ENCODE results near the gene KDM6A. TPM values are rescaled to one million over a fixed set of nuclear protein-coding genes. Genes with fewer than 3 reads are reported as not detected.

KDM6A gene
- total RNA-seq, 1 donor from 2014 or later: 38.4 TPM

GRCh38 chrX:44913656-44914531, 40.9 kb downstream of the KDM6A start:
- Mint-ChIP-seq H3K4me1 (ENCODE audit: unreplicated experiment) (peaks cover 3% of the 10 kb centered on the region), H3K27me3 (ENCODE audit: unreplicated experiment) (no peaks in the 10 kb centered on the region), H3K4me3 (ENCODE audit: unreplicated experiment) (no peak overlapping the region), H3K36me3 (ENCODE audit: low read depth, unreplicated experiment) (peaks cover 3% of the 10 kb centered on the region), H3K9me3 (ENCODE audit: unreplicated experiment) (no peaks in the 10 kb centered on the region), H3K27ac (ENCODE audit: unreplicated experiment) (no peak overlapping the region)
- TF ChIP-seq, protein P1, sequence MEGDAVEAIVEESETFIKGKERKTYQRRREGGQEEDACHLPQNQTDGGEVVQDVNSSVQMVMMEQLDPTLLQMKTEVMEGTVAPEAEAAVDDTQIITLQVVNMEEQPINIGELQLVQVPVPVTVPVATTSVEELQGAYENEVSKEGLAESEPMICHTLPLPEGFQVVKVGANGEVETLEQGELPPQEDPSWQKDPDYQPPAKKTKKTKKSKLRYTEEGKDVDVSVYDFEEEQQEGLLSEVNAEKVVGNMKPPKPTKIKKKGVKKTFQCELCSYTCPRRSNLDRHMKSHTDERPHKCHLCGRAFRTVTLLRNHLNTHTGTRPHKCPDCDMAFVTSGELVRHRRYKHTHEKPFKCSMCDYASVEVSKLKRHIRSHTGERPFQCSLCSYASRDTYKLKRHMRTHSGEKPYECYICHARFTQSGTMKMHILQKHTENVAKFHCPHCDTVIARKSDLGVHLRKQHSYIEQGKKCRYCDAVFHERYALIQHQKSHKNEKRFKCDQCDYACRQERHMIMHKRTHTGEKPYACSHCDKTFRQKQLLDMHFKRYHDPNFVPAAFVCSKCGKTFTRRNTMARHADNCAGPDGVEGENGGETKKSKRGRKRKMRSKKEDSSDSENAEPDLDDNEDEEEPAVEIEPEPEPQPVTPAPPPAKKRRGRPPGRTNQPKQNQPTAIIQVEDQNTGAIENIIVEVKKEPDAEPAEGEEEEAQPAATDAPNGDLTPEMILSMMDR (IDR thresholded peaks at IDR 0.05; ENCODE audit: unreplicated experiment): no peak
- no peak for DNase-seq (ENCODE audit: low spot score)

DNA sequence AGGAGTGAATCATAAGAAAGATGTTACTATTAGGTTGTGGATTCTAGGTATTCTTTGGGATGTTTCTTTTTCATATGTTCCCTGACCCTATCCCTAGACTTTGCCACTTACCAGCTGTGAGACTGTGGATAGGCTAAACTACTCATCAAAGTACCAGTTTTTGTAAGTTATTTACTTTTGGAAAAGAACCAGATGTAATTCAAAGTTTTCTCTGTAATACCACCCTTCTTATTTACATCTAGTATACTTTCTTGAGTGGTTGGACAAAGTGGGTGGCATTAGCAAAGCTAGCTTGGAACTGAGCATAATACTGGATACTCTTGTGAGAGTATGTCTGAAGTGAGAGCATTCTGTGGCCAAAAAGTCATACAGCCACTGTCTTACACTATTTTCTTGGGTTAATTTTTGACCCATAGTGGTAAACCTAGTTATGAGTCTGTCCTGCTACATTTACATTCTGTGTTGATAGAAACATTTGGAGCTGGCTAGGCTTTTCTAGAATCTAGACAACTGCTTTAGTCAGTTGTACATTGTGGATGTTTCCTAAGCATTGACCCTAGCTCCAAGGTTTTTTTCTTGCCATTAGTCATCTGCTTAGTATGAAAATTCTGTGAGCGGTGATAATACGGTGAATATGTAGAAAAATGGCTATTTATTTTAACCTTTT, 41.7 kb downstream of the KDM6A start:
- DNase-seq (ENCODE audit: low spot score): no peak
- H3K27ac Mint-ChIP-seq (ENCODE audit: unreplicated experiment): no peak overlapping the region
- no peaks in the 10 kb centered on the region for H3K27me3 Mint-ChIP-seq (ENCODE audit: unreplicated experiment)
- TF ChIP-seq, protein P1 (IDR thresholded peaks at IDR 0.05; ENCODE audit: unreplicated experiment): no peak
- H3K36me3 Mint-ChIP-seq (ENCODE audit: low read depth, unreplicated experiment): peaks cover 3% of the 10 kb centered on the region
- no peaks in the 10 kb centered on the region for H3K9me3 Mint-ChIP-seq (ENCODE audit: unreplicated experiment)
- no peak overlapping the region for H3K4me3 Mint-ChIP-seq (ENCODE audit: unreplicated experiment)
- H3K4me1 Mint-ChIP-seq (ENCODE audit: unreplicated experiment): peaks cover 3% of the 10 kb centered on the region

DNA sequence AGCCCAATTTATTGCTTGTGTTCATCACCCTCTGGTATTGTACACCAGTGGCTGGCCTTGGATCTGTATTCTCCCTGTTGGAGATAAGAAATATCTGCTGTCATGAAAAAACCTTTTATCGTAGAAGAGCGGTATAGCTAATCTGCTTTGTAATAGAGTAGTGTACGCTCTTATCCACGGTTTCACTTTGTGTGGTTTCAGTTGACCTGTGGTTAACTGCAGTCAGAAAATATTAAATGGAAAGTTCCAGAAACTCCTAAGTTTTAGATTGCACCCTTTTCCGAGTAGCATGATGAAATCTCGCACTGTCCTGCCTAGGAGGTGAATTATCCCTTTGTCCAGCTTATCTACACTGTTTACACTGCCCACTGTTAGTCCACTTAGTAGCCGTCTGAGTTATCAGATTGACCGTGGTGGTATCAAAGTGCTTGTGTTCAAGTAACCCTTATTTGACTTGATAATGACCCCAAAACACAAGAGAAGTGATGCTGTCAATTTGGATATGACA, 42.4 kb downstream of the KDM6A start:
- Mint-ChIP-seq H3K36me3 (ENCODE audit: low read depth, unreplicated experiment) (peaks cover 3% of the 10 kb centered on the region), H3K4me3 (ENCODE audit: unreplicated experiment) (no peak overlapping the region), H3K27ac (ENCODE audit: unreplicated experiment) (no peak overlapping the region), H3K4me1 (ENCODE audit: unreplicated experiment) (peaks cover 3% of the 10 kb centered on the region), H3K27me3 (ENCODE audit: unreplicated experiment) (no peaks in the 10 kb centered on the region), H3K9me3 (ENCODE audit: unreplicated experiment) (no peaks in the 10 kb centered on the region)
- TF ChIP-seq, protein P1 (IDR thresholded peaks at IDR 0.05; ENCODE audit: unreplicated experiment): no peak
- DNase-seq (ENCODE audit: low spot score): no peak

DNA sequence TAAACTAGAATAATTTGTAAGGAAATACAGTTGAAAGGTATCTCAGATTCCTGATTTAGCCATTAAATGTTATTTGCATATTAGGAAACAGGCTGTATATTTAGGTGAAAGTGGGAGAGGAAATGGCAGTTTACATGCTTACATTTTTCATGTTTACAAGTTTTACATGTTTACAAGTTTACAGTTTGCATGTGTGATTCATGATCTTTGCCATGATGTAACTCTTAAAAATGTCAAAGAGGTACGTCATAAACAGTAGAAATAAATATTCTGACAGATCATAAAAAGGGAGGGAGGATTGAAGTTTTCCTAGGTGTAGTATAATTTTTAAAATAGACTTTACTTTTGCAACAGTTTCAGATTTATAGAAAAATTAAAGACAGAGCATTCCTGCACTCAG, 45.7 kb downstream of the KDM6A start:
- TF ChIP-seq, protein P1 (IDR thresholded peaks at IDR 0.05; ENCODE audit: unreplicated experiment): no peak
- no peak for DNase-seq (ENCODE audit: low spot score)
- H3K4me1 Mint-ChIP-seq (ENCODE audit: unreplicated experiment): peaks cover 6% of the 10 kb centered on the region
- no peaks in the 10 kb centered on the region for H3K36me3 Mint-ChIP-seq (ENCODE audit: low read depth, unreplicated experiment)
- no peaks in the 10 kb centered on the region for H3K9me3 Mint-ChIP-seq (ENCODE audit: unreplicated experiment)
- no peak overlapping the region for H3K4me3 Mint-ChIP-seq (ENCODE audit: unreplicated experiment)
- H3K27me3 Mint-ChIP-seq (ENCODE audit: unreplicated experiment): no peaks in the 10 kb centered on the region
- H3K27ac Mint-ChIP-seq (ENCODE audit: unreplicated experiment): no peak overlapping the region

Data from endothelial cell (in vitro differentiated cells).